HG02759 (cell line): ENCODE results near the gene SIGLEC11.
"Not testable (repeated sequence)": the region's sequence is repeated elsewhere in the genome, so short reads cannot be mapped to it uniquely, and the experiment has no call there.

Source experiments
- ATAC-seq: cut with Tn5 transposase; IDR thresholded peaks from one replicate; pipeline ENCODE4 v1.9.1; 2021; ENCODE audit warnings: mild to moderate bottlenecking, moderate library complexity; ENCODE audit not compliant: unreplicated experiment

SIGLEC11 gene

DNA sequence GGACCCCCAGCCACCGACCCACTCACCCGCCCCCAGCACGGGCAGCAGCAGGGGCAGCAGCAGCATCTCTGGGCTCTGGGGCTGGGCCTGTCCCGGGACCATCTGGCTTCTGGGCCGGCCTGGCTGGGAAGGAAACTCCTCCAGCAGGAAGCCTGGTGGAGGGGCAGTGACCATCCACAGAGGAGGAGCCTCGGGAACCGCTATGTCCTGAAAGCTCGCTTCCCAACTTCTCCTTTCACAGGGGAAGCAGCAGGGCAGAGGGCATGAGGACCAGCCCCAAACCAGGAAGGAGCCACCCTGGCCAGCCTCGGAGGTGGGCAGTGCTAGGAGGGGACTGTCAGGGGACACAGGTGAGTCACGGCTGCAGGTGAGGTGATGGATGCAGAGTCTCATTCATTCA is at the start of gene SIGLEC11:
Gene SIGLEC11, minus strand, starts transcription at position 193 of the 400 bp plus-strand sequence. Its CDS starts 91 bp downstream, at position 102.
- ATAC-seq: not testable (repeated sequence)

DNA sequence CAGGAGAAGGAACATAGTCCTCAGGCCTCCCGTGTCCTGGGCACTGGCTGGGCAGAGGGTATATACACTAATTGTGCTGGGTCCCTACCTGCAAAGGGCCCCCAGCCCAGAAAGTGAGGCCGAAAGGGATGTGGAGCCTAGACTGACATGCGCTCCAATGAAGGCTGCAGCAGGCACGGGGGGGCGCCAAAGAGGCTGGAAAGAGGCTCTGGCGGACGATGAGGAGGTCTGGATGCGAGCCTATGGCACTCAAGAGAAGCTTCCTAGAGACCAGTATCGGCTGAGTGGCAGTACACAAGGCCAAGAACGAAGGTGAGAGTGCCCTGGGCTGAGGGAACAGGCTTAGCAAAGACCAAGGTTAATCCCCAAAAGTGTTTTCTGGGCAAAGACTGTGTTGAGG is 47.6 kb upstream of the SIGLEC11 start:
- ATAC-seq: no peak

DNA sequence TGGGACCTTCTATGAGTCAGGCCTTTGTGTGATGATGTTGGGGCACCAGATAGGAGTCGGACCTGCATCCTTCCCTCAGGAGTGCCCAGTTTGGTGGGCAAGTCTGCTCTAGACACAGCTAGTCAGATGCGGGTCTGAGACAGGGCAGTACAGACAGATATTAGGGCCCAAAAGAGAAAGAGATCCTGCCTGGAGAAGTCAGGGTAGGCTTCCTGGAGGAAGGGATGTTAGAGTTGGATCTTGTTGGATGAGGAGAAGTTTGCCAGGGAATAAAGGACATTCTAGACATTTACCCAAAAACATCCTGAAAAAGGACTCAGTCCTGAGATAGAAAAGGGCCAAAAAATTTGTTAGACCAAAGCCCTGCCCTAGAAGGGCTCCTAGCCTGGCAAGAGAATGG is 47.0 kb upstream of the SIGLEC11 start:
- no peak for ATAC-seq

DNA sequence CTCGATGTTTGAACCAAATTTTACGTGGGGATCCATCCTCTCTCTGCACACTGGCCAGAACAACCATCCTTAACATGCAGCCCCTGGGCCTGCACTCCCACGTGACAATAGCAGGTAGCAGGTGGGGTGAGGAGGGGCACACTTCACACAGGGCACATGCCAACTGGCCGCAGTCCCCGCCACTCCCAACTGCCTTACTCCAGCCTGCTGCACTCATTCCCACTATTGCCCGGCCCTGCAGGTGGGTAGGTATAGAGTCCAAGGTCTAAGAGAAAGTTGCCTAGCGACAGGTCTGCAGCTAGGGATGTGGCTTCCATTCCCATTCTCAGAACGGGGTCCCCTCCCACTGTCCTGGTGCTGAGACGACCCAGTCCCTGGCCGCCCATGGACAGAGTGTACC is 46.2 kb upstream of the SIGLEC11 start:
- ATAC-seq: no peak

DNA sequence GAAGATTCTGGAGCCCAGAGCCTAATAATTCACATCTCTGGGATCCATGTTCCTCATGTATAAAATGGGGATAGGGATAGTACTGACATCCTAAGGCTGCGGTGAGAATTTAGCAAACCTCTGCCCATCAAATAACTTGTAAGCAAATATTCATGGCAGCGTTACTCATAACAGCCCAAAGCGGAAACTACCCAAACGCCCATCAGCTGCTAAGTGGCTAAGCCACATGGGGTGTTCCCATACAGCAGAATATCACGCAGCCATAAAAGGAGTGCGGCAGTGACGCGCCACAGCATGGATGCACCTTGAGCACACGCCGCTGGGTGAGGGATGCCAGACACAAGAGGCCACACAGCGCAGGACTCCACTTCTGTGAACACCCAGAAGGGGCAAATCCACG is 44.5 kb upstream of the SIGLEC11 start:
- ATAC-seq: no peak

DNA sequence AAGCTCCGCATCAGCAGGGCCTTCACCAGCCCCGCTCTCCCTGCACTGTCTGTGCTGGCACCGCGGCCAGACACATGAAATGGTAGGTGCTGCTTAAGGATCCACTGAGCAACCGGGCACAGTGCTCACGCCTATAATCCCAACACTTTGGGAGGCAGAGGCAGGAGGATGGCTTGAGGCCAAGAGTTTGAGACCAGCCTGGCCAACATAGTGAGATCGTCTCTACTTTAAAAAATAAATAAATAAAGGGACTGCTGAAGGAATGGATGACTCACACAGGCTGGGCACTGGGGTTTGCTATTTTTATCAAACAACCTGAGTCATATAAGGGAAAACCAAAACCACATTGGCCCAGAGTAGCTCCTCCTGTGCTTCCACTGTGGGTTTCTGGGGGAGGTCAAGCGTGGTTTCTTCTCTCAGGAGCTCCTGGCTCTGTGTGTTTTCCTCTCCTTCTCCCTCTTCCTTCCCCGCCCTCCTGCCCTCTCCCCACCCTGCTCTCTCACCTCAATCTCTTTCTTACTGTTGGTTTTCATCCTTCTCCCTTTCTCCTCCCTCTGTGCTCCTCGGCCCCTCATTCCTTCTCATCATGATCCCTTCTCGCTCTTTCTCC is 42.9 kb upstream of the SIGLEC11 start:
- no peak for ATAC-seq

DNA sequence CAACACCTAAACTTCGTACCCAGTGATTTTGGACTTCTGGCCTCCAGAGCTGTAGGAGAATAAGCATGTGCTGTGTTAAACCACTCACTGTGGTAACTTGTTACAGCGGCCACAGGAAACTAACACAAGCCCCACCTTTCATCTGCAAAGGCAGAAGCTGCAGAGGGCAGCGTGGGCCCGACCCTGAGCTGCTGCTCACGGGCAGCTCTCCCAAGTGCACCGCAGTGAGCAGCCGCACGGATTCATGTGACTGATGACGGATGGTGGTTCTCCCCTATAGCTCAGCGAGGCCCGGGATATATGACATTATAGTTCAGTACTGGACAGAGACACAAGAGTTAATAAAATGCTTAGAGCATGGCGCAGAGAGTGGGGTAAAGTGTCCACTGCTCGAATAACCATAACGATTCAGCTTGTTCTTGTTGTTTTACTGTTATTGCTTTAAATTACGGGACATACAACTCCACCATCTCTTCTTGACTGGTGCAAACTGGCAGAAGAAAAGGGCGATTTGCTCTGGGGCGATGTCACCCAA is 42.3 kb upstream of the SIGLEC11 start:
- no peak for ATAC-seq

DNA sequence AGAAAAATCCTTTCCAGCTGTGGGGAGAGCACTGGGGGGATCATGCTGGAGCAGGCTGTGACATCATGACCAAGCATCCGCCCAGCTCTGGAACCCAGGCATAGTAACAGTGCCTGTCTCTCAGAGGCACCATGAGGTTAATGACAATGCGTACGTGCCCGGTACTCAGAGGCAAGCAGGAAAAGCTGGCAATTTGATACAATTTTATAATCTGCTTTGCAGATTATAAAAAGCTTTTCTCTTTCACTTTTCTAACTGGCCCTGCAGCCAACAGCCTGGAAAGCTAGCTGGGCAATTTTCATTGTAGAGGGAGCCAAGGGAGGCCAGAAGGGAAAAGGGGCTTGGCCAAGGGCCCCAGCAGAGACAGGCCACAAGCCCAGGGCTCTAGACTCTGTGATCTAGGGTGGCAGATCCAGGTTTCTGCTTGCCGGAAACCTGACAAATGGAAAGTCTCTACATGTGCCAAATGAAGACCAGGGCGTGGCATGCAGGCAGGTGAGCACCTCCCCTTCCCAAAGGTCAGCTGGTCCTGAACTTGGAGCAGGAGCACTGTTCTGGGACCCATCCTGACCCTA is 41.5 kb upstream of the SIGLEC11 start:
- no peak for ATAC-seq

DNA sequence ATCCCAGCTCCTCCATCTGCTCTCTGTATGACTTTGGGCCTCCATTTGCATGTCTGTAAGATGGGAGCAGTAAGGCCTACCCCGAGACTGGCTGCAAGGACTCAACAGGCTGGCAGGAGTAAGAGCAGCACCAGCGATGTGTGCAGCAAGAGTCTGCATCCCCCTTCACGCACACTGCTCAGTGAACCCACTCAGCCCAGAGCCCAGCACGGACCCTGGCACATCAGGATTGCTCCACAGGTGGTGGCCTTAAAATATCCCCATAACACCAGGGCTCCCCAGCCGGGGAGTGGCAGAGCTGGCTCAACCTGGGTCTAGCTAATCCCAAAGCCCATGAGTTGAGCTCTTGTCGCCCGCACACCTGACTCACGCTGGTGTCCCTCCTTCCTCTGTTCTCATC is 40.8 kb upstream of the SIGLEC11 start:
- no peak for ATAC-seq

DNA sequence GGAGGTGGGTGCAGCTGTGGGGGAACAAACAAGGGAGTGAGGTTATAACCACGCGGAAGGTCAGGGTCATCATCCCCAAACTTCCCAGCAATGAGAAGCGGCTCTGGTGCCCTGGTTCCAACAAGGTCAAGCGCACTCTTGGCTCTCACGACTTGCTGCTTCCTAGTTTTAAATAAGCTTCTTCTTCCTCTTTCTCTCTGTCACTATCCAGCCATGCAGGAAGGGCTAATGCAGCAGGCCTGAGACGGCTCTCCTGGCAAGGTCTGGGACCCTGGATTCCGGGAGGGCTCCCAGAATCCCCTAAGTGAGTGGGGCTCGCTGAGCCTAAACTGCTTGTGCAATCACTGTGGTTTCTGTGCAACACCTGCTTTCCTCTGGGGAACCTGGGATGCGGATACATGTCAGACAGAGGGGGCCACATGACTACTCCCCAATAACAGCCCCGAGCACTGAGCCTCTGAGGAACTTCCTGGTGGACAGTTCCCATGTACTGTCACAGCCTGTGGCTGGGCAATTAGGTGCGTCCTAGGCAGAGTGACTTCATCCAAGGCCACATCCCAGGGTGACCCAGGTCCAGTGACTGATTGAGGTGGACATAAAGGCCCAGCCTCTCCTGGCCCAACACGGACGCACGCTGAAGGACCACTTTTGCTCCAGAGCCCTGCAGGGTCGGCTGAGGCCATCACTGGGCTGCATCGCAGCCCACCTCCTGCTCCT is 40.0 kb upstream of the SIGLEC11 start:
- ATAC-seq: no peak

DNA sequence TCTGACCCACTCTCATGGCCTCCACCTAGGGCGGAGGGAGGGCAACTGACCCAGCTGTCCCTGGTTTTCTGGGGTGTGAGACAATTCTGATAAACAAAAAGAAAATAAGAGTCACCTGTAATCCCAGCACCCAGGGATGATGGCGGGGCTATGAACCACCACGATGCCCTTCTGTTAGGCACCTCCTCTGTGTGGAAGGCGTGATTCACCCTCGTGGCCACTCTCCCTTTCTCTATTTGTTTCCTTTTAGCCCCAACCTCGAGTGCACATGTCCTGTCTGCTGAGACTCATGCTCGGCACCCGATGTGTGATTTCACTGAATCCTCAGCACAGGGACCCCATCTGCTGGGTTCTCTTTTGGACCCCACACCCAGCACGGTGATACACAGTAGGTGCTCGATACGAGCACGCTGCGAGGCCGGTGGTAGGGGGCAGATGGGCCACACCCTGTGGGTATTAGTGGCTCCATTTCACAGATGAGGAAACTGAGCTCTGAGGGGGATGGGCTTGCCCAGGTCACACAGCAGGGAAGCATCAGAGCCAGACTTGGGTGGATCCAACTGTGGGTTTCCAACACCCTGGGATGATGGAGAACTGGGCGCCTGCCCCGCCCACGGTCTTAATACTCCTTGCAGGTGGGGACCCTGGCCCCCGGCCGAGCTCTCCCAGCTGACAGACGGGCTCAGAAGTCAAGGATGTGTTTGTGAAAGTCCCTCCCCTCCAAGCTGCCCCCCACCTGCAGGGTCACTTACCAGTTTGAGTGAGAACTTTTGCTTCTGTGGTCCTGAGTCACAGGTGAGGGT is 39.3 kb upstream of the SIGLEC11 start:
- ATAC-seq: no peak

DNA sequence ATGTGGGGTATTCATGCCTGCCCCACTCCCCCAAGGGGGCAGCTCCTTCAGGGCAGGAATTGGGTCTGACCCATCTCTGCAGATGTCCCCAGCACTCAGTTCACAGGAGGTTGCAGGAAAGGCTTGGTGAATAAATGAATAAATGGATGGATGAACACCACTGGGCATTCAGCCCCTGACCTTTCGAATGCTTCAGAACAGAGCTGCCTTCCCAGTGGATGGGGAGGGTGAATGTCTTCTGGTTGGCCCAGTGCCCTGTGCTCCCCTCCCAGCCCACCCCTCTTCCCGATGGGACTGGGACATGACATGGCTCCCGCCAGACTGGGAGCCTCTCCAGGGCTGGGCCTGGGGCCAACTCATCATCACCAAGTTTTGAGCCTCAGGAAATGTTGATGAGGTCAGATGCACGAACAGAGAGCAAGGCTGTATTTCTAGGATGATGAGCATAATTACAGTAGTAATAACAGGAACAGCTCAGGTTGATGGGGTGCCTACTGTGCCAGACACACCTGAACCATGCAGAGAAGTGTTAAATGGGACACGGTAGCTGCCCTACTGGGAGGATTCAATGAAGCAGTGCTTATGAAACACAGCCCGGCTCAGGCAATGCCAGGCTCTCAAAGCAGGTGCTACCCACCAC is 38.5 kb upstream of the SIGLEC11 start:
- no peak for ATAC-seq

GRCh38 chr19:49997709-49998108 is 36.7 kb upstream of the SIGLEC11 start:
- no peak for ATAC-seq

- no peak for ATAC-seq
These were observed 27.5 kb upstream of the SIGLEC11 start for GRCh38 chr19:49988433-49988832.

GRCh38 chr19:49988007-49988406 is 27.0 kb upstream of the SIGLEC11 start:
- ATAC-seq: no peak

GRCh38 chr19:49987159-49987698 is 26.3 kb upstream of the SIGLEC11 start:
- no peak for ATAC-seq

DNA sequence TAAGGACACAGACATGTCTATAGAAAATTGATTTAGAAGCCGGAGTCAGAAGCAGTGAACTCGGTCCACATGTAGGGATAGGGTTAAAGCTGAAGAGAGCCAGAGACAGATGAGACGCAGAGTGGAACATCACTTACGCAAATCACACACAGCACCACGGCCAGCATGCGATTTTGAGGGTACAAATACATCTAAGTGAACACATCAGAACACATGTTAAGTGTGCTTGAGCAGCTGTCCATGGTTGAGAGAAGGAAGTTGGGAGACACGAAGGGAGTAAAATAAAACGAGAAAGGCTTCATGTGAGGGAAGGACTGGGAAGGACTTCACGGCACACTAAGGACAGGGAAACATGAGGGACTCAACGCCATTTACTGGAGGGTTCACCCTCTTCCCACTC is 25.4 kb upstream of the SIGLEC11 start:
- ATAC-seq: no peak

DNA sequence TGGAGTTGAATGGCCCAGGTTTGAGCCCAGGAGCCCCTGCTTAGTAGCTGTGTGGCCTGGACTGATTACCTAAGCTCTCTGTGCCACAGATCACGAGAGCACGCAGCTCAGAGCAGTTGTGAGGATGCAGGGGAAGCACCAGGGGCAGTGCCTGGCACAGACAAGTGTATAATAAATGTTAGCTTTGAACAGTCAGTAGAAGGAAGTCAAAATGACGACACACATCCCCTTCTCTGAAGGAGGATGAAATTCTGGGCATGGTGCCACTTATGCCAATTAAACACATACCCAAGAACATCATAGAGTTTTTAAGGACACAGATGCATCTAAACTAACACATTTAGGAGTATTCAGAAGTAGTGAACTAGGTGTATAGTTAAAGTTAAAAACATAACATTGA is 24.9 kb upstream of the SIGLEC11 start:
- no peak for ATAC-seq

DNA sequence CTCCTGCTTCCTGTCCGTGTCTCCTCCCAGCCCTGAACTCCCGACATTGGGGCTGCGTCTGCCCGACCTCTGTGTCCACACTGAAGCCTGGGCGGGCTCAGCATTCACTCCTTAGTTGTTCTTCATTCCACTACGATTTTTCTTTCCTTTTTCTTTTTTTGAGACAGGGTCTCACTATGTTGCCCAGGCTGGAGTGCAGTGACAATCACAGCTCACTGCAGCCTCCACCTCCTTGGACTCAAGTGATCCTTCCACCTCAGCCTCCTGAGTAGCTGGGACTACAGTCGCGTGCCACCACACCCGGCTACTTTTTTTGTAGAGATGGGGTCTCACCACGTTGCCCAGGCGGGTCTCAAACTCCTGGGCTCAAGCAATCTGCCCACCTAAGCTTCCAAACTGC is 23.5 kb upstream of the SIGLEC11 start:
- ATAC-seq: no peak

DNA sequence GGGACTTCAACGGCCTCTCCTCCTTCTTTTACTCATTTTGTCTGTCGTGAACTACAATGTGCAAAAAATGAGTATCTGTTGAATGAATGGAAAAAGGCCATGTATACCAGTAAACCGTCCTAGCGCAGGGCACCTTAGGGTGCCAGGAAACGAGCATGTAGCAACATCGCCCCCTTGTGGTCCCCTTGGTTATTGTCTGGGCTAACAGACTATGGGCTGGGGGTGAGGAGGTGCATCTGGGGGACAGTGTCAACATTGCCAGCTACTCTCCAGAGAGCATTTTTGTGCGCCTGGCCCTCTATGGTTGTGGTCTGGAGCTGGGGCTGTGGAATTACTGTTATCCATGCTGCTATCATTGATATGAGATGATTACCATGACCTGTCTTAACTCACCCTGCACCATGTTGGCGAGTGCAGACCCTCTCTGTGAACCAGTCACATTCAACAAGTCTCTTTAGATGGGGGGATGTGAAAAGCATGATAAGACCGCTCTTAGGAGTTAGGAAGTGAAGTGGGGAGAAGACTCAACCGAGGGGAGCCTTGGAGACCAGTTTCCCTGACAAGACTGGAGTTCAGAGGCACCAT is 22.8 kb upstream of the SIGLEC11 start:
- ATAC-seq: no peak
